HG03571 (cell line): ENCODE data around the gene EFL1.

ENCODE experiments used
- ATAC-seq: cut with Tn5 transposase; IDR thresholded peaks from one replicate; pipeline ENCODE4 v1.9.1; 2021; ENCODE audit not compliant: unreplicated experiment

Gene EFL1

GRCh38 chr15:82128401-82129148 is 134.0 kb downstream of the EFL1 start:
- ATAC-seq = peak; percentile 54

- ATAC-seq = no peak
Measured at GRCh38 chr15:82127581-82127980, 135.0 kb downstream of the EFL1 start.

- ATAC-seq = no peak
Measured at GRCh38 chr15:82126346-82126745, 136.2 kb downstream of the EFL1 start.

GRCh38 chr15:82124331-82125263 is 137.9 kb downstream of the EFL1 start:
- no peak for ATAC-seq

- ATAC-seq = no peak
Measured at GRCh38 chr15:82122746-82123400, 139.7 kb downstream of the EFL1 start.

GRCh38 chr15:82118040-82118439 is 144.5 kb downstream of the EFL1 start:
- ATAC-seq = no peak

- ATAC-seq = no peak
Measured at GRCh38 chr15:82117296-82117695, 145.2 kb downstream of the EFL1 start.

GRCh38 chr15:82114660-82115059 is 147.9 kb downstream of the EFL1 start:
- ATAC-seq = no peak

- no peak for ATAC-seq
Measured at GRCh38 chr15:82113106-82113715, 149.3 kb downstream of the EFL1 start.

GRCh38 chr15:82111918-82112317 is 150.6 kb downstream of the EFL1 start:
- ATAC-seq = no peak

- ATAC-seq = no peak
Measured at GRCh38 chr15:82110144-82110543, 152.4 kb downstream of the EFL1 start.

- ATAC-seq = peak; percentile 78
Measured at GRCh38 chr15:82108489-82109078, 153.9 kb downstream of the EFL1 start.

GRCh38 chr15:82106679-82107078 is 155.9 kb downstream of the EFL1 start:
- no peak for ATAC-seq

GRCh38 chr15:82105451-82106215 is 156.9 kb downstream of the EFL1 start:
- no peak for ATAC-seq

- no peak for ATAC-seq
Measured at GRCh38 chr15:82103468-82103867, 159.1 kb downstream of the EFL1 start.

- ATAC-seq = no peak
Measured at GRCh38 chr15:82100111-82100929, 162.2 kb downstream of the EFL1 start.

GRCh38 chr15:82098674-82099073 is 163.9 kb downstream of the EFL1 start:
- no peak for ATAC-seq

- no peak for ATAC-seq
Measured at GRCh38 chr15:82095803-82096202, 166.7 kb downstream of the EFL1 start.

GRCh38 chr15:82093774-82094211 is 168.7 kb downstream of the EFL1 start:
- ATAC-seq = no peak
